Left lung (tissue), 10 donors: Measurements from ENCODE around the gene WDR41. TPM values are rescaled to one million over a fixed set of nuclear protein-coding genes. Genes with fewer than 3 reads are reported as not detected.

Source experiments
- ATAC-seq: fragments of 200-7000 bp; cut with Tn5 transposase; one replicate; pipeline ENCODE4 v1.9.1; 2020; ENCODE audit warnings: moderate library complexity
- DNase-seq, 4 donors: peaks; one replicate each; pipeline ENCODE4 v3.0.0-alpha.2; 2013 to 2020
- H3K27ac ChIP-seq, 2 donors: fragments of 200-600 bp; sonication (generic) in 1 of 2; one replicate each; pipeline versions ENCODE4 v1.5.0 to v1.8.0; 2020 to 2021
- H3K27me3 ChIP-seq, 2 donors: fragments of 200-600 bp; sonication (generic) in 1 of 2; one replicate each; pipeline versions ENCODE4 v1.5.0 to v1.8.0; 2020 to 2021
- H3K36me3 ChIP-seq, 2 donors: fragments of 200-600 bp; sonication (generic) in 1 of 2; one replicate each; pipeline versions ENCODE4 v1.5.0 to v1.8.0; 2020 to 2021
- H3K4me1 ChIP-seq, 2 donors: fragments of 200-600 bp; one replicate each; pipeline ENCODE4 v1.8.0; 2021
- H3K4me3 ChIP-seq, 2 donors: fragments of 200-600 bp; sonication (generic) in 1 of 2; one replicate each; pipeline versions ENCODE4 v1.5.0 to v1.8.0; 2020 to 2021; ENCODE audit warnings: mild to moderate bottlenecking in 1 of 2
- H3K9me3 ChIP-seq, 2 donors: fragments of 200-600 bp; sonication (generic) in 1 of 2; one replicate each; pipeline versions ENCODE4 v1.5.0 to v1.8.0; 2020 to 2021
- intact Hi-C, 2 donors: fragments of 100-400 bp; cut with DNase I; formaldehyde crosslinking; loops; one replicate each; pipeline versions ENCODE4 v1.11.2 to v1.14.2; 2022
- polyA plus RNA-seq, 6 donors: library from polyadenylated mRNA; unstranded; fragments of 120-200 nt; gene quantifications; one replicate each; pipeline ENCODE4 v1.2.1, GENCODE V29; 2013; ENCODE audit not compliant: insufficient read length in 6 of 6
- total RNA-seq, 2 donors: library from RNA; stranded (reverse); fragmentation: NEBNext Ultra II Directional; extraction: Animal tissue kit (Norgen Biotek cat#: 25700); gene quantifications; one replicate each; pipeline ENCODE4 v1.2.1, GENCODE V29; 2021
- TF ChIP-seq, protein P1 (sequence below), 2 donors: fragments of 200-600 bp; sonication (generic) in 1 of 2; IDR thresholded peaks; one replicate each; pipeline versions ENCODE4 v1.5.0 to v1.8.0; 2021; ENCODE audit warnings: antibody characterized with exemption in 2 of 2
- donor health status: DM: no; HTN: yes; CAD: no.
- donor health status: DM: no; HTN: no; CAD: no.

The WDR41 gene
- total and polyA plus RNA-seq, 8 donors = 43.6 to 74.0 (median 66.8) TPM

GRCh38 chr5:77423022-77423750 is 68.9 kb downstream of the WDR41 start:
- no peak for ATAC-seq
- no peak overlapping the region for H3K4me3 ChIP-seq
- no peaks in the 10 kb centered on the region for H3K27me3 ChIP-seq
- H3K9me3 ChIP-seq = no peaks in the 10 kb centered on the region
- H3K27ac ChIP-seq = no peak overlapping the region
- H3K36me3 ChIP-seq = peaks cover 0 to 13% of the 10 kb centered on the region in 2 donors
- intact Hi-C loops = no loop called here
- no peak for DNase-seq
- TF ChIP-seq, protein P1, sequence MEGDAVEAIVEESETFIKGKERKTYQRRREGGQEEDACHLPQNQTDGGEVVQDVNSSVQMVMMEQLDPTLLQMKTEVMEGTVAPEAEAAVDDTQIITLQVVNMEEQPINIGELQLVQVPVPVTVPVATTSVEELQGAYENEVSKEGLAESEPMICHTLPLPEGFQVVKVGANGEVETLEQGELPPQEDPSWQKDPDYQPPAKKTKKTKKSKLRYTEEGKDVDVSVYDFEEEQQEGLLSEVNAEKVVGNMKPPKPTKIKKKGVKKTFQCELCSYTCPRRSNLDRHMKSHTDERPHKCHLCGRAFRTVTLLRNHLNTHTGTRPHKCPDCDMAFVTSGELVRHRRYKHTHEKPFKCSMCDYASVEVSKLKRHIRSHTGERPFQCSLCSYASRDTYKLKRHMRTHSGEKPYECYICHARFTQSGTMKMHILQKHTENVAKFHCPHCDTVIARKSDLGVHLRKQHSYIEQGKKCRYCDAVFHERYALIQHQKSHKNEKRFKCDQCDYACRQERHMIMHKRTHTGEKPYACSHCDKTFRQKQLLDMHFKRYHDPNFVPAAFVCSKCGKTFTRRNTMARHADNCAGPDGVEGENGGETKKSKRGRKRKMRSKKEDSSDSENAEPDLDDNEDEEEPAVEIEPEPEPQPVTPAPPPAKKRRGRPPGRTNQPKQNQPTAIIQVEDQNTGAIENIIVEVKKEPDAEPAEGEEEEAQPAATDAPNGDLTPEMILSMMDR (IDR thresholded peaks at IDR 0.05) = no peak
- peaks cover 0 to 3% of the 10 kb centered on the region in 2 donors for H3K4me1 ChIP-seq

DNA sequence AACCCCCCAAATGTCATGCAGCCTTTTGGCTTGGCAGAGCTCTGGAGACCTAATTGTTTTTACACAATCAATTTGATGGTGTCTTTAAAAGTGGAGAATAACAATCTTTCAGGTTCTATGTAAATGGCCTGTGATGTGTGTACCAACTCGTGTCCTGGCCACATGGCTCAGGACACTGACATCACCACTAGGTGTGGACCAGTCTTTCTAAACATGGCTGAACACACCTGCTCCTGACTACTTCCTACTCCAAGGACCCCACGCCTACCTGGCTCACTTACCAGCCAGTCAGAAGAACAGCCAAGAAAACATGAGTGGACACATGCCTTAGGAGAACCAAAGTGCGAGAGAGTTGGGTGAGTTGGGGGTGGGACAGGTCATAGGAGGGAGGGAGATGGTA is 71.2 kb downstream of the WDR41 start:
- Histone ChIP-seq H3K27ac (no peak overlapping the region), H3K4me1 (peaks cover 0 to 3% of the 10 kb centered on the region in 2 donors), H3K4me3 (no peak overlapping the region), H3K27me3 (no peaks in the 10 kb centered on the region), H3K9me3 (no peaks in the 10 kb centered on the region), H3K36me3 (peaks cover 0 to 7% of the 10 kb centered on the region in 2 donors)
- TF ChIP-seq, protein P1 (IDR thresholded peaks at IDR 0.05) = no peak
- no peak for ATAC-seq
- intact Hi-C loops = no loop called here
- no peak for DNase-seq

- intact Hi-C loops = no loop called here
Measured at GRCh38 chr5:77419644-77420582, 72.2 kb downstream of the WDR41 start.

DNA sequence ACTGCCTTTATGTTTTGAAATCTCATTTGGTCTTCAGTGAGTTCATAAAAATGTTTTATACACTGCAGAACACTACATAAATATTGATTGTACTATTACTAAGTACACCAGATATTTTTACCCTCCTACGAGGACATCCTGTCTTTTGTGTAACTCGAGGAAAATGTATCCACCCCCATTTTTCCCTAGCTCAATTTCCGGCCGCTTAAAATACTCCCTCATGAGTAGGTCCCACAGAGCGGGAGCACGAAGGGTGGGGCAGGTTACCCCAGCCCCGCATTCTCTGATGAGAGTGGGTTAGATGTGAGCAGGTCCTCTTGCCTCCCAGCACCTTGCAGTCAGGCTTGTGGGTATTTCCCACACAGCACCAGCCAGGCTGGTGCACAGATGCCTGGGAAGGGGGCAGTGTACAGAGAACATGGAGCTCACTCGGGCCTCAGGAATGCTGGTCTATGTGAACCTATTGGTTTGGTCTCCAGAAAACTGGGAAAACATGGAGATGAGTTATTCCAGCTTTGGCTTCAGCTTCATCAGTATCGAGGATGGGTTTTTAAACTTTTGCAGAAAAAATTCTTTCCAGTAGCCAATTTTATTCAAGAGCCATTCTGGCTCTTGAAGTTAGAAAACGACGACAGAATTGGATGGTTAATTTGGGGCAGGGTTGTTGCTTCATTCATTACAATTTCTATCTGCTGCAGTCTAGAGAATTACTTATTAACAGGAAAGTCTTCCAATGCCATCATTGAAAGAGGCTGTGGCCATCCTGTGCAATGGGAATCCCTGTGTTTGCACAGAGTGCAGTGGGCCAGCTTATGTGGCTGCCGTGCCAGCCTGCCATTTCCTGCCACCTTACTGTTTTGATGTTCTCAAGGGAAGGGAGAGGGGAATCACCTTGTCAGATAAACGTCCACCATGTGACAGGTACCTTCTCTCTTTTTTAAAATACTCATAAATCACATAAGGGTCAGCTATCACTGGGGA is 73.2 kb downstream of the WDR41 start:
- H3K4me1 ChIP-seq = no peaks in the 10 kb centered on the region
- DNase-seq = no peak
- TF ChIP-seq, protein P1 (IDR thresholded peaks at IDR 0.05) = no peak
- no peaks in the 10 kb centered on the region for H3K27me3 ChIP-seq
- intact Hi-C loops = no loop called here
- H3K36me3 ChIP-seq = no peaks in the 10 kb centered on the region
- H3K4me3 ChIP-seq = no peak overlapping the region
- H3K9me3 ChIP-seq = no peaks in the 10 kb centered on the region
- no peak for ATAC-seq
- H3K27ac ChIP-seq = no peak overlapping the region

More at GRCh38 chr5:77419644-77420582, 72.2 kb downstream of the WDR41 start:
- no peaks in the 10 kb centered on the region for H3K36me3 ChIP-seq
- H3K27ac ChIP-seq = no peak overlapping the region
- TF ChIP-seq, protein P1 (IDR thresholded peaks at IDR 0.05) = no peak
- H3K4me1 ChIP-seq = no peaks in the 10 kb centered on the region
- DNase-seq (no peak), ATAC-seq (no peak)
- no peaks in the 10 kb centered on the region for H3K9me3 ChIP-seq
- no peak overlapping the region for H3K4me3 ChIP-seq
- H3K27me3 ChIP-seq = no peaks in the 10 kb centered on the region
